Heart left ventricle (tissue), 13 donors: ENCODE results near the gene CARMIL3.

Source experiments
- POLR2A ChIP-seq, 2 donors: fragments of 450-650 bp; IDR thresholded peaks; one replicate each; pipeline ENCODE4 v1.6.1; 2017; ENCODE audit warnings: antibody characterized with exemption in 2 of 2, mild to moderate bottlenecking in 2 of 2, moderate library complexity in 2 of 2
- TF ChIP-seq, protein P1 (sequence below), 12 donors: fragments of 200-600 bp; sonication (generic) in 4 of 12; IDR thresholded peaks; one replicate each; pipeline versions ENCODE4 v1.5.0 to v1.8.0; 2018 to 2022; ENCODE audit warnings: antibody characterized with exemption in 12 of 12, mild to moderate bottlenecking in 5 of 12
- donor health status: ischemic (EF 13 %, LVEDD 7.1; RV severe dilation, severe dysfunction).
- donor health status: DM: no; HTN: yes; CAD: no.
- donor health status: DM: no; HTN: no; CAD: no.
- donor health status: ischemic (EF 25% LVEDD 6.9; RV normal size, moderate dysfunction).
- donor health status: ischemic (EF 25% LVEDD 5.7; RV mildly dilated, moderate dysfunction).
- donor health status: ischemic (EF 35%, LVEDD 5.7; RV mildly dilated, moderate dysfunction).
- donor health status: nonischemic (EF 11% LVEDD 7.7; RV severe dilation, severe dysfunction).
- donor health status: DM: yes; HTN: yes; CAD: no.
- donor health status: PGD.
- donor health status: ischemic (EF 29% LVEDD 5.4; RV normal size, mild dysfunction).
- donor health status: nonischemic (EF 23%, LVEDD 6.1; RV moderate dilation, normal function).

DNA sequence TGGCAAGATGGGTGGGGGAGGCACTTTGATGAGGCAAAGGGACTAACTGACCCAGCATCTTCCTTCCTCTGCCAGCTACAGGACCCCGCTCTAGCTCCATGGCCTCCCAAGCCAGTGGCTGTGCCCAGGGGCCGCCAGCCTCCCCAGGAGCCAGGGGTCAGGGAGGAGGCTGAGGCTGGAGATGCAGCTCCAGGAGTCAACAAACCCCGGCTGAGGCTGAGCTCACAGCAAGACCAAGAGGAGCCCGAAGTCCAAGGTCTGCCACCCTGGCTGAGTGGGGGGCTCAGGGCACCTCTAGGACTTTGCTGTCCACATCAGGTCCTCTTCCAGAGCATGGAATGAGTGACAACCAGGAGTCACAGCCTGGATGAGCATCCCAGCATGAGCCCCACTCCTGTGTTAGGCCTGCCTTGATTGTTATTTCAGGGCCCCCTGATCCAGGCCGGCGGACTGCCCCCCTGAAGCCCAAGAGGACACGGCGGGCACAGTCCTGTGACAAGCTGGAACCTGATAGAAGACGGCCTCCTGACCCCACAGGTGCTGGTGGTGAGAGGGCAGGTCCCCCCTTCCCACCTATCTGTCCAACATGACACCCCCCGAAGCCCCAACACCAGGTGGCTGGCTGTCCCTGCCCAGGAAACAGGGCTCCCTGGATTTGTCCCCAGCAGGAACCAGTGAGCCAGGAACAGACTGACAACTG, 17.1 kb downstream of the CARMIL3 start:
- TF ChIP-seq, protein P1, sequence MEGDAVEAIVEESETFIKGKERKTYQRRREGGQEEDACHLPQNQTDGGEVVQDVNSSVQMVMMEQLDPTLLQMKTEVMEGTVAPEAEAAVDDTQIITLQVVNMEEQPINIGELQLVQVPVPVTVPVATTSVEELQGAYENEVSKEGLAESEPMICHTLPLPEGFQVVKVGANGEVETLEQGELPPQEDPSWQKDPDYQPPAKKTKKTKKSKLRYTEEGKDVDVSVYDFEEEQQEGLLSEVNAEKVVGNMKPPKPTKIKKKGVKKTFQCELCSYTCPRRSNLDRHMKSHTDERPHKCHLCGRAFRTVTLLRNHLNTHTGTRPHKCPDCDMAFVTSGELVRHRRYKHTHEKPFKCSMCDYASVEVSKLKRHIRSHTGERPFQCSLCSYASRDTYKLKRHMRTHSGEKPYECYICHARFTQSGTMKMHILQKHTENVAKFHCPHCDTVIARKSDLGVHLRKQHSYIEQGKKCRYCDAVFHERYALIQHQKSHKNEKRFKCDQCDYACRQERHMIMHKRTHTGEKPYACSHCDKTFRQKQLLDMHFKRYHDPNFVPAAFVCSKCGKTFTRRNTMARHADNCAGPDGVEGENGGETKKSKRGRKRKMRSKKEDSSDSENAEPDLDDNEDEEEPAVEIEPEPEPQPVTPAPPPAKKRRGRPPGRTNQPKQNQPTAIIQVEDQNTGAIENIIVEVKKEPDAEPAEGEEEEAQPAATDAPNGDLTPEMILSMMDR (IDR thresholded peaks at IDR 0.05): no peak
- TF ChIP-seq POLR2A (IDR thresholded peaks at IDR 0.05): no peak
